GM23338 (cell line): ENCODE results near the gene CRACDL. TPM values are rescaled to one million over a fixed set of nuclear protein-coding genes. Genes with fewer than 3 reads are reported as not detected.

Source experiments
- polyA plus RNA-seq: library from polyadenylated mRNA; unstranded; fragments of >200 nt; fragmentation: Nextera tagmentation; extraction: Ambion mirVana; gene quantifications from 2 replicates; pipeline ENCODE4 v1.2.1, GENCODE V29; 2016
- small RNA-seq: library from RNA; depleted of rRNA; stranded (forward); fragments of <200 nt; gene quantifications from one replicate; pipeline ENCODE3, GENCODE V24; 2014; ENCODE audit warnings: low replicate concordance
- total RNA-seq: library from RNA; depleted of rRNA; stranded (reverse); fragments of >200 nt; shearing (Covaris generic); gene quantifications from 2 replicates; pipeline ENCODE4 v1.2.3, GENCODE V29; 2014; rRNA removed

CRACDL gene
- total and polyA plus RNA-seq, 2 experiments from 2014 or later, result 0.14 to 0.16 TPM

Small RNA genes within 50 kb of the gene (small RNA-seq; reads per million reads assigned to genes)
- 0.15 reads per million for gene RNU4-84P
- not detected for gene RNU7-46P

Other genes starting within 250 kb of the CRACDL start
- gene MGAT4A, start 205.1 kb downstream of the CRACDL start, total RNA-seq, result 4.7 and 5.6 TPM in 2 replicates
- 2.9 and 4.4 TPM in 2 replicates for gene MGAT4A, start 205.1 kb downstream of the CRACDL start, polyA plus RNA-seq
- gene C2orf15, start 205.5 kb upstream of the CRACDL start, total RNA-seq, result 6.4 and 8.4 TPM in 2 replicates
- 6.4 and 7.9 TPM in 2 replicates for gene C2orf15, start 205.5 kb upstream of the CRACDL start, polyA plus RNA-seq
- 6.4 and 9.9 TPM in 2 replicates for gene TSGA10, start 218.7 kb upstream of the CRACDL start, total RNA-seq
- 23.0 and 24.2 TPM in 2 replicates for gene TSGA10, start 218.7 kb upstream of the CRACDL start, polyA plus RNA-seq
- 7.7 and 11.5 TPM in 2 replicates for gene LIPT1, start 218.7 kb upstream of the CRACDL start, total RNA-seq
- gene LIPT1, start 218.7 kb upstream of the CRACDL start, polyA plus RNA-seq, result 12.7 and 15.4 TPM in 2 replicates
- gene MITD1, start 244.8 kb upstream of the CRACDL start, total RNA-seq, result 31.4 and 37.9 TPM in 2 replicates
- gene MITD1, start 244.8 kb upstream of the CRACDL start, polyA plus RNA-seq, result 105 and 107 TPM in 2 replicates
- 46.4 and 51.4 TPM in 2 replicates for gene MRPL30, start 245.0 kb upstream of the CRACDL start, total RNA-seq
- 53.7 and 59.5 TPM in 2 replicates for gene MRPL30, start 245.0 kb upstream of the CRACDL start, polyA plus RNA-seq